ENCODE measurements around the gene CPM.

DNA sequence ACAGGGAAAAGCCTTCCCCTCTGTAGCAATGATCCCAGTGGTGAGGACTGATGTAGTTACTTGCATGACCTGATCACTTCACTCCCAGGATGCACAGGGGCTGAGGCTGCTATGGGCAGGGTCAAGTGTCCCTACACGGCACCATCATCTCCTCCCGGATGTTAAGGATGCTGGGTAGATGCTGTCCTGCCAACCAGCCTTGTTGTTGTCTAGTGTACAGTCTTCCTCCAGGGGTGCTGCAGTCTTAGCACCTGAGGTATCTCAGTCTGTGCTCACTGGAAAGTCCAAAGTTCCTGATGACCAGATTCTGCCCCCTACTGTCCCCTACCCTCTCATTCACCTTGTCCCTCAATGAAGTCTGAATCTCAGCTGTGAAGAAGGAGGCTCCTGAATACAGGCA is 20.1 kb downstream of the CPM start:
- TF ChIP-seq, protein P1, sequence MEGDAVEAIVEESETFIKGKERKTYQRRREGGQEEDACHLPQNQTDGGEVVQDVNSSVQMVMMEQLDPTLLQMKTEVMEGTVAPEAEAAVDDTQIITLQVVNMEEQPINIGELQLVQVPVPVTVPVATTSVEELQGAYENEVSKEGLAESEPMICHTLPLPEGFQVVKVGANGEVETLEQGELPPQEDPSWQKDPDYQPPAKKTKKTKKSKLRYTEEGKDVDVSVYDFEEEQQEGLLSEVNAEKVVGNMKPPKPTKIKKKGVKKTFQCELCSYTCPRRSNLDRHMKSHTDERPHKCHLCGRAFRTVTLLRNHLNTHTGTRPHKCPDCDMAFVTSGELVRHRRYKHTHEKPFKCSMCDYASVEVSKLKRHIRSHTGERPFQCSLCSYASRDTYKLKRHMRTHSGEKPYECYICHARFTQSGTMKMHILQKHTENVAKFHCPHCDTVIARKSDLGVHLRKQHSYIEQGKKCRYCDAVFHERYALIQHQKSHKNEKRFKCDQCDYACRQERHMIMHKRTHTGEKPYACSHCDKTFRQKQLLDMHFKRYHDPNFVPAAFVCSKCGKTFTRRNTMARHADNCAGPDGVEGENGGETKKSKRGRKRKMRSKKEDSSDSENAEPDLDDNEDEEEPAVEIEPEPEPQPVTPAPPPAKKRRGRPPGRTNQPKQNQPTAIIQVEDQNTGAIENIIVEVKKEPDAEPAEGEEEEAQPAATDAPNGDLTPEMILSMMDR (IDR thresholded peaks at IDR 0.05; ENCODE audit: insufficient read depth, low read length, poor library complexity, severe bottlenecking) = no peak
- no peak for TF ChIP-seq EZH2phosphoT487 (conservative IDR thresholded peaks at IDR 0.05; ENCODE audit: low read length)

Data from SU-DHL-6 (cell line).